ENCODE measurements around the gene FUNDC2.
"Not testable (repeated sequence)": the region's sequence is repeated elsewhere in the genome, so short reads cannot be mapped to it uniquely, and the experiment has no call there.

DNA sequence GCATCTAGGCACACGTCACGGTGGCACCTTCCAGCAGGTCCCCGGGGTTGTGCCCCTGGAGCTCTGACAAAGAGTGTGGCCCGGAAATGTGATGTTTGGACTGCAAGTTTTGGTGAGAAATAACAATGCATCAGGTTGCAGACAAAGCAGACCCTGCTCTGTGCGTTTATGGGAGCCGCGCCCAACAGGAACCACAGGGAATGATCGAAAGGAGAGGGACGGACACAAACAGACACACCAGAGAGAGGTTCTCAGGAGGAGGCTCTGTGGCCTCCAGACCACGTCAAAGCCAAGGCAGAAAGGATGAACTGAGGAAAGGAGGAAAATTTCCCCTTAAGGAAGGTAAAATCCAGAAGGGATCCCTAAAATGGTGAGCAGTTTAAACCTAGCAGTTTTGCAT is 20.3 kb upstream of the FUNDC2 start:
- TF ChIP-seq, protein P1, sequence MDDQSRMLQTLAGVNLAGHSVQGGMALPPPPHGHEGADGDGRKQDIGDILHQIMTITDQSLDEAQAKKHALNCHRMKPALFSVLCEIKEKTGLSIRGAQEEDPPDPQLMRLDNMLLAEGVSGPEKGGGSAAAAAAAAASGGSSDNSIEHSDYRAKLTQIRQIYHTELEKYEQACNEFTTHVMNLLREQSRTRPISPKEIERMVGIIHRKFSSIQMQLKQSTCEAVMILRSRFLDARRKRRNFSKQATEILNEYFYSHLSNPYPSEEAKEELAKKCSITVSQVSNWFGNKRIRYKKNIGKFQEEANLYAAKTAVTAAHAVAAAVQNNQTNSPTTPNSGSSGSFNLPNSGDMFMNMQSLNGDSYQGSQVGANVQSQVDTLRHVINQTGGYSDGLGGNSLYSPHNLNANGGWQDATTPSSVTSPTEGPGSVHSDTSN (IDR thresholded peaks at IDR 0.05): not testable (repeated sequence)
- TF ChIP-seq SMC3, RFX5 (IDR thresholded peaks at IDR 0.05): not testable (repeated sequence)
- TF ChIP-seq, protein P2, sequence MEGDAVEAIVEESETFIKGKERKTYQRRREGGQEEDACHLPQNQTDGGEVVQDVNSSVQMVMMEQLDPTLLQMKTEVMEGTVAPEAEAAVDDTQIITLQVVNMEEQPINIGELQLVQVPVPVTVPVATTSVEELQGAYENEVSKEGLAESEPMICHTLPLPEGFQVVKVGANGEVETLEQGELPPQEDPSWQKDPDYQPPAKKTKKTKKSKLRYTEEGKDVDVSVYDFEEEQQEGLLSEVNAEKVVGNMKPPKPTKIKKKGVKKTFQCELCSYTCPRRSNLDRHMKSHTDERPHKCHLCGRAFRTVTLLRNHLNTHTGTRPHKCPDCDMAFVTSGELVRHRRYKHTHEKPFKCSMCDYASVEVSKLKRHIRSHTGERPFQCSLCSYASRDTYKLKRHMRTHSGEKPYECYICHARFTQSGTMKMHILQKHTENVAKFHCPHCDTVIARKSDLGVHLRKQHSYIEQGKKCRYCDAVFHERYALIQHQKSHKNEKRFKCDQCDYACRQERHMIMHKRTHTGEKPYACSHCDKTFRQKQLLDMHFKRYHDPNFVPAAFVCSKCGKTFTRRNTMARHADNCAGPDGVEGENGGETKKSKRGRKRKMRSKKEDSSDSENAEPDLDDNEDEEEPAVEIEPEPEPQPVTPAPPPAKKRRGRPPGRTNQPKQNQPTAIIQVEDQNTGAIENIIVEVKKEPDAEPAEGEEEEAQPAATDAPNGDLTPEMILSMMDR (IDR thresholded peaks at IDR 0.05): not testable (repeated sequence)
